BE2C (cell line): Measurements from ENCODE around the gene PRKAR2B.

Experiments
- DNase-seq: peaks from one replicate; pipeline ENCODE4 v3.0.0-alpha.2; 2020
- H3K27me3 ChIP-seq: fragments of 250-450 bp; sonication (Bioruptor Pico); 2 replicates; pipeline ENCODE4 v1.5.1; 2020; ENCODE audit warnings: mild to moderate bottlenecking
- H3K36me3 ChIP-seq: fragments of 250-450 bp; sonication (Bioruptor Pico); 2 replicates; pipeline ENCODE4 v1.5.1; 2020; ENCODE audit warnings: mild to moderate bottlenecking
- H3K4me1 ChIP-seq: fragments of 250-450 bp; sonication (Bioruptor Pico); 2 replicates; pipeline ENCODE4 v1.5.1; 2020
- H3K4me3 ChIP-seq: 2 replicates; pipeline ENCODE4 v1.5.1; 2011; ENCODE audit warnings: low read depth, low read length
- H3K9me3 ChIP-seq: fragments of 250-450 bp; sonication (Bioruptor Pico); 2 replicates; pipeline ENCODE4 v1.5.1; 2020
- TF ChIP-seq, protein P1 (sequence below): IDR thresholded peaks from 2 replicates; pipeline ENCODE4 v1.5.1; 2012; ENCODE audit warnings: mild to moderate bottlenecking, low read depth, low read length

PRKAR2B gene

DNA sequence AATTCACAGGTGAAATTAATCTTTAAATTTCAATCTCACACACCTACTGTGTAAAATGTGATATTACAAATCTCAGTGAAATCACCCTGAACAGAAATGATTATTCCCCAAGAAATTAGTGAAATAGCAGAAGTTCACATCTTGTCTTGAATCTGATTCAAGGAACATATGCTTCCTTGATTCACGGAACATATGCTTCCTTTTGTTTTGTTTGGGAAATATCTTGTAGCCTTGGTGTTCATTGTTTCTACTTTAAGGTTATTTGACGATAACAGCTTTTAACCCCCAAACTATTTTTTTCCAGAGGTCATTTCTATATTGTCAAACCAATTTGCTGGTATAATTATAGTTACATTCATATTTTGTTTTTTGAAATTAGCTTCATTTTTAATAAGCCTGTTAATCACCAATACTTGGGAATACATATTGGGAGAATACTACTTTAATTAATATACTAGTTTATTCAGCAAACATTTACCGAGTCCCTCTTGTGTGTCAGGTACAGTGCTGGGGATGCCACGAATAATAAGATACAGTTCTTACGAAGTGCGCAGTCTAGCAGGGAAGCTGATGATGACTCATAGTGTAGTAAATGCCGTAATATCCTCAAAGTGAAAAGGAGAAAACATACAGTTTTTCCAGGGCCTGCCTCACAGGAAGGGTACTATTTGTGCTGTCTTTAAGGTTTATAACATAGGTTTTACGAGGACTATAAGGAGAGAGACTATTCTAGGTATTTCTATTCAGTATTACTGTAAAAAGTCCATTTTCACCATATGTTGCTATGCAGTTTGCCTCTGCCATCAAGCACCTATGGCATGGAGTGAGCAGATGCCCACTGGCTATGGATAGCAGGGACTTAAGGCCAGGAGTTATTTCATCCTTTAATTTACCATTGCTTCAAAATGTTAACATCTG lies 32.5 kb downstream of the PRKAR2B start:
- TF ChIP-seq, protein P1, sequence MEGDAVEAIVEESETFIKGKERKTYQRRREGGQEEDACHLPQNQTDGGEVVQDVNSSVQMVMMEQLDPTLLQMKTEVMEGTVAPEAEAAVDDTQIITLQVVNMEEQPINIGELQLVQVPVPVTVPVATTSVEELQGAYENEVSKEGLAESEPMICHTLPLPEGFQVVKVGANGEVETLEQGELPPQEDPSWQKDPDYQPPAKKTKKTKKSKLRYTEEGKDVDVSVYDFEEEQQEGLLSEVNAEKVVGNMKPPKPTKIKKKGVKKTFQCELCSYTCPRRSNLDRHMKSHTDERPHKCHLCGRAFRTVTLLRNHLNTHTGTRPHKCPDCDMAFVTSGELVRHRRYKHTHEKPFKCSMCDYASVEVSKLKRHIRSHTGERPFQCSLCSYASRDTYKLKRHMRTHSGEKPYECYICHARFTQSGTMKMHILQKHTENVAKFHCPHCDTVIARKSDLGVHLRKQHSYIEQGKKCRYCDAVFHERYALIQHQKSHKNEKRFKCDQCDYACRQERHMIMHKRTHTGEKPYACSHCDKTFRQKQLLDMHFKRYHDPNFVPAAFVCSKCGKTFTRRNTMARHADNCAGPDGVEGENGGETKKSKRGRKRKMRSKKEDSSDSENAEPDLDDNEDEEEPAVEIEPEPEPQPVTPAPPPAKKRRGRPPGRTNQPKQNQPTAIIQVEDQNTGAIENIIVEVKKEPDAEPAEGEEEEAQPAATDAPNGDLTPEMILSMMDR: no peak
- no peaks in the 10 kb centered on the region for H3K27me3 ChIP-seq
- H3K4me3 ChIP-seq: no peak overlapping the region
- no peaks in the 10 kb centered on the region for H3K9me3 ChIP-seq
- peaks cover 18% of the 10 kb centered on the region for H3K4me1 ChIP-seq
- no peak for DNase-seq
- no peaks in the 10 kb centered on the region for H3K36me3 ChIP-seq

DNA sequence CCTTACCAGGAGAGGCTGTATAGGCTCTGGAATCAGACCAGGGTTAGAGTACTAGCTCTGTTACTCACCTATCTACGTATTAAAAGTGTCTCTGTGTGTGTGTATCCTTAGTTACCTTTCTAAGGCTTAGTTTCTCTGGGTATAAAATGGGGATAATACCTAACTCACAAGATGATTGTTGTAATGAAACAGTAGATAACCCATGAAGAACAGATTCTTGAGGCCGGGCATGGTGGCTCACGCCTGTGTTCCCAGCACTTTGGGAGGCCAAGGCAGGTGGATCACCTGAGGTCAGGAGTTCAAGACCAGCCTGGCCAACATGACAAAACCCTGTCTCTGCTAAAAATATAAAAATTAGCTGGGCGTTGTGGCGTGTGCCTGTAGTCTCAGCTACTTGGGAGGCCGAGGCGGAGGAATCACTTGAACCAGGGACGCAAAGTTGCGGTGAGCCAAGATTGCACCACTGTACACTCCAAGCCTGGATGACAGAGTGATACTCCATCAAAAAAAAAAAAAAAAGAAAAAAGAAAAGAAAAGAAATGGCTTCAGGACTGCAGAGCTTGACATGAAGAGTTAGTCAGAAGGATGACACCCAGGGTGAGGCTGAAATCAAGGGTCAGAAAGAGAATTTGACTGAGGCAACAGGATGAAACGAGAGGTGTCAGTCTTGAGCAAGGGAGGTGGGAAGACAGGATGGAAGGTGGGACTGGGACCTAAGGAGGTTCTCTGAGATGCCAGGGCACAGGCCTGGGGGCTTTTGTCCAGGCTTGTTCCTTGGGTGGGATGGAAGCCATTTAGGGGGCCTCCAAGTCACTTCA lies 33.4 kb downstream of the PRKAR2B start:
- no peak for DNase-seq
- Histone ChIP-seq H3K36me3 (no peaks in the 10 kb centered on the region), H3K27me3 (no peaks in the 10 kb centered on the region), H3K4me1 (peaks cover 18% of the 10 kb centered on the region), H3K9me3 (no peaks in the 10 kb centered on the region), H3K4me3 (no peak overlapping the region)
- TF ChIP-seq, protein P1: no peak

DNA sequence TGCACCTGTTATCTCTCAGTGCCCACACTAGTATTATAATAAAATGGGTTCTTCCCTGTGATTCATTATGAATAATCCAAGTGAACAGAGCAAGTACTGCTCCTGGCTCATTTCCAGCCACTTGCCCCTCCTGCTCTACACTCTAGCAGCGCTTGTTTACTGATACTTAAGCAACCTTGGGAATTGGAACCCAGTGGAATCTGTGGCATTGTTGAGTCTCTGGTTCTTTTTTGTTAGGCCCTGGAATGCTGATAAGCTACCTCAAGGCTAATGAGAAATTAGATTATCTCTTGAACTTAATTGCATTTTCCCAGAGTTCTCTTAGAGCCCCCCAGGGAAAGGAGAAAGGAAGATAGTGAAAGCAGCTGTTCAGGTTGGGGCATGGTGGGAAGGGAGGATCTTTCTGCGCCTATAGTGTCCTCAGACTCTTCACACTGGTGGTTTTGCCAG lies 34.0 kb downstream of the PRKAR2B start:
- Histone ChIP-seq H3K27me3 (no peaks in the 10 kb centered on the region), H3K9me3 (no peaks in the 10 kb centered on the region), H3K36me3 (no peaks in the 10 kb centered on the region), H3K4me1 (peaks cover 18% of the 10 kb centered on the region), H3K4me3 (peak overlapping the region; percentile 19; the same call in 1 of the 2 replicates)
- DNase-seq: peak; percentile 80
- TF ChIP-seq, protein P1: no peak

DNA sequence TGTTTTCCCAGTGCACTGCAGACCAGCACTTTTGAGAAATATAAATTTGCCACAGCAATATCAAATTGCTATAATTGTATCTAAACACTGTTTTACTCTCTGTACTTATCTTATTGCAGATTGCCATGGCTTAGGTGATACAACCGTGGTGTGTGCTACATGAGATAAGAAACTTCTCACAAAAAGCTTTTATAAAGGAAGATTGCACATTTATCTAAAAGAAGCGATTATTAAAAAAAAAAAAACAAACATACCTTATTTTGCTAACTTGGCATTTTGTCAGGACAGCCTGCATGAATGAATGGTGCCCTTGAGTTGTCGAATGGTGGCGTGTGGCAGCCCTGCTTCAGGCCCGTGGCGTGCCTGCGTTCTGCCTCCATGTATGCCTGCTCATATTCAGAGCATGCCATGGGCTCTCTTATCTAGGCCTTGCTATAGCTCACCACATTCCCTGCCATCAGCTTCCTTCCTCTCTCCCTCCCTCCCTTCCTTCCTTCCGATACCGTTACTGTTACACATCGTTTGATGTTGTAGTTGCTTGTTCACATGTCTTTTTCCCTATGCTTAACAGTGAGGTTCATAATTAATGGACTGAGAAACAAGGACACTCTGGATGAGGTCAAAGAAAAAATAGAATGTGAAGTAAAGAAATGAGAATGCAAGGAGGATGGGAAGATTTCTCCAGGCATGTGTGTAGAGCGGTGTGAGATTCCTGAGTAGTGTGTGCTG lies 34.9 kb downstream of the PRKAR2B start:
- TF ChIP-seq, protein P1: no peak
- H3K4me1 ChIP-seq: peaks cover 18% of the 10 kb centered on the region
- no peaks in the 10 kb centered on the region for H3K9me3 ChIP-seq
- DNase-seq: peak; percentile 32
- H3K27me3 ChIP-seq: no peaks in the 10 kb centered on the region
- H3K36me3 ChIP-seq: no peaks in the 10 kb centered on the region
- H3K4me3 ChIP-seq: peak overlapping the region; percentile 19; the same call in 1 of the 2 replicates

DNA sequence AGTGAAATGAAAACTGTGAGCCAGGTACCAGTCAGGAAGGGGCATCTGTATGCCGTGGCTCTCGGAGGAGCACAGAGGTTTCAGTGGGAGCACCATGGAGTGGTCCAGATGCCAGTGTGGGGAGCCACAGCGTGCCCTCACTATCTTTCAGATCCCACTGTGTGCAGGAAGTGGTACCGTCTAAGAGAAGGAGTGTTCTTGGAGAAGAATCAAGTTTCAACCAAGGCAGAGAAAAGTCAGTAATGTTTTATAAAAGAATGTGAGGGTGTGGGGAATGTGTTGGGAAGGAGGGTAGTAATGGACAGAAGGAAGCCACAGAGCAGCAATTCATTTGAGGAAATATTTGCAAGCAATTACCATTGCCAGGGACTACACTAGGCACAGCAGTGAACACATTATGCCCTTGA lies 35.6 kb downstream of the PRKAR2B start:
- H3K36me3 ChIP-seq: no peaks in the 10 kb centered on the region
- H3K4me3 ChIP-seq: no peak overlapping the region
- DNase-seq: no peak
- H3K27me3 ChIP-seq: no peaks in the 10 kb centered on the region
- TF ChIP-seq, protein P1: no peak
- H3K9me3 ChIP-seq: no peaks in the 10 kb centered on the region
- H3K4me1 ChIP-seq: peaks cover 18% of the 10 kb centered on the region
